Adrenal gland (tissue), 5 donors: ENCODE data around the gene TMEM132C.

Experiments used
- POLR2A ChIP-seq, 2 donors: fragments of 450-650 bp; IDR thresholded peaks; one replicate each; pipeline ENCODE4 v1.6.1; 2017; ENCODE audit warnings: antibody characterized with exemption in 2 of 2, mild to moderate bottlenecking in 2 of 2, moderate library complexity in 1 of 2
- TF ChIP-seq, protein P1 (sequence below), 6 experiments: fragments of 450-650 bp in 4 of 6; fragments of 200-600 bp in 2 of 6; sonication (generic) in 1 of 6; IDR thresholded peaks; 1 replicate in 5 of 6; 2 replicates in 1 of 6; pipeline versions ENCODE4 v1.5.1 to v1.8.0; 2016 to 2021; ENCODE audit warnings: antibody characterized with exemption in 6 of 6, mild to moderate bottlenecking in 2 of 6, moderate library complexity in 1 of 6
- donor health status: DM: no; HTN: no; CAD: no.

GRCh38 chr12:128671528-128672042 is 404.6 kb downstream of the TMEM132C start:
- no peak for TF ChIP-seq POLR2A (IDR thresholded peaks at IDR 0.05)
- TF ChIP-seq, protein P1, sequence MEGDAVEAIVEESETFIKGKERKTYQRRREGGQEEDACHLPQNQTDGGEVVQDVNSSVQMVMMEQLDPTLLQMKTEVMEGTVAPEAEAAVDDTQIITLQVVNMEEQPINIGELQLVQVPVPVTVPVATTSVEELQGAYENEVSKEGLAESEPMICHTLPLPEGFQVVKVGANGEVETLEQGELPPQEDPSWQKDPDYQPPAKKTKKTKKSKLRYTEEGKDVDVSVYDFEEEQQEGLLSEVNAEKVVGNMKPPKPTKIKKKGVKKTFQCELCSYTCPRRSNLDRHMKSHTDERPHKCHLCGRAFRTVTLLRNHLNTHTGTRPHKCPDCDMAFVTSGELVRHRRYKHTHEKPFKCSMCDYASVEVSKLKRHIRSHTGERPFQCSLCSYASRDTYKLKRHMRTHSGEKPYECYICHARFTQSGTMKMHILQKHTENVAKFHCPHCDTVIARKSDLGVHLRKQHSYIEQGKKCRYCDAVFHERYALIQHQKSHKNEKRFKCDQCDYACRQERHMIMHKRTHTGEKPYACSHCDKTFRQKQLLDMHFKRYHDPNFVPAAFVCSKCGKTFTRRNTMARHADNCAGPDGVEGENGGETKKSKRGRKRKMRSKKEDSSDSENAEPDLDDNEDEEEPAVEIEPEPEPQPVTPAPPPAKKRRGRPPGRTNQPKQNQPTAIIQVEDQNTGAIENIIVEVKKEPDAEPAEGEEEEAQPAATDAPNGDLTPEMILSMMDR (IDR thresholded peaks at IDR 0.05) = no peak
